Measurements from ENCODE around the gene CEP112.

CEP112 gene

GRCh38 chr17:66234611-66235010 lies 42.7 kb upstream of the CEP112 start:
- Histone ChIP-seq H3K27me3 (ENCODE audit: insufficient read depth, low read length) (no peaks in the 10 kb centered on the region), H3K9ac (ENCODE audit: low read length) (no peak overlapping the region), H4K8ac (ENCODE audit: low read depth, low read length) (no peak overlapping the region), H3K9me3 (ENCODE audit: insufficient read depth, low read depth, low read length) (no peaks in the 10 kb centered on the region), H3K4me1 (ENCODE audit: control insufficient read depth in 1 of 2, insufficient read depth in 2 of 2, low read length in 2 of 2) (no peaks in the 10 kb centered on the region), H2BK5ac (ENCODE audit: low read depth, low read length, poor library complexity) (no peak overlapping the region), H3K23ac (ENCODE audit: low read length) (no peak overlapping the region), H3K36me3 (ENCODE audit: control insufficient read depth in 1 of 2, insufficient read depth in 2 of 2, low read length in 2 of 2) (no peaks in the 10 kb centered on the region), H2BK12ac (ENCODE audit: low read length) (no peak overlapping the region), H4K12ac (ENCODE audit: low read depth, low read length) (no peak overlapping the region), H3K4ac (ENCODE audit: low read depth, low read length) (no peak overlapping the region), H3K14ac (ENCODE audit: low read length) (no peak overlapping the region), H3K4me3 (ENCODE audit: low read depth, low read length) (no peak overlapping the region), H2BK120ac (ENCODE audit: insufficient read depth, low read length, poor library complexity) (no peak overlapping the region), H3K18ac (ENCODE audit: low read length) (no peak overlapping the region), H2AK5ac (ENCODE audit: low read length) (no peak overlapping the region), H4K91ac (ENCODE audit: low read depth, low read length) (no peak overlapping the region), H3K79me2 (ENCODE audit: control insufficient read depth, insufficient read depth, low read length, poor library complexity) (no peaks in the 10 kb centered on the region), H3K27ac (ENCODE audit: low read depth, low read length) (no peak overlapping the region), H3K79me1 (ENCODE audit: low read length) (no peaks in the 10 kb centered on the region), H3K4me2 (ENCODE audit: low read length) (no peak overlapping the region), H2AFZ (ENCODE audit: insufficient read depth, low read length, poor library complexity) (no peak overlapping the region)
- no CpG with 5 or more reads among the region's 3 CpGs for WGBS (ENCODE audit: extremely low coverage, insufficient coverage, insufficient read length)
- no peak for DNase-seq

- H3K9me3 ChIP-seq (ENCODE audit: insufficient read depth, low read depth, low read length): no peaks in the 10 kb centered on the region
- H3K27me3 ChIP-seq (ENCODE audit: insufficient read depth, low read length): no peaks in the 10 kb centered on the region
- no peaks in the 10 kb centered on the region for H3K4me1 ChIP-seq (ENCODE audit: control insufficient read depth in 1 of 2, insufficient read depth in 2 of 2, low read length in 2 of 2)
- no peak overlapping the region for H2BK12ac ChIP-seq (ENCODE audit: low read length)
- H2BK5ac ChIP-seq (ENCODE audit: low read depth, low read length, poor library complexity): no peak overlapping the region
- no peak overlapping the region for H3K4me2 ChIP-seq (ENCODE audit: low read length)
- 100% methylated on average over 1 of the region's 8 CpGs for WGBS (ENCODE audit: extremely low coverage, insufficient coverage, insufficient read length)
- no peaks in the 10 kb centered on the region for H3K79me2 ChIP-seq (ENCODE audit: control insufficient read depth, insufficient read depth, low read length, poor library complexity)
- H4K12ac ChIP-seq (ENCODE audit: low read depth, low read length): no peak overlapping the region
- no peak overlapping the region for H3K27ac ChIP-seq (ENCODE audit: low read depth, low read length)
- no peak overlapping the region for H3K23ac ChIP-seq (ENCODE audit: low read length)
- H3K14ac ChIP-seq (ENCODE audit: low read length): no peak overlapping the region
- no peak overlapping the region for H4K91ac ChIP-seq (ENCODE audit: low read depth, low read length)
- no peak for DNase-seq
- no peak overlapping the region for H3K9ac ChIP-seq (ENCODE audit: low read length)
- H2AFZ ChIP-seq (ENCODE audit: insufficient read depth, low read length, poor library complexity): no peak overlapping the region
- H2AK5ac ChIP-seq (ENCODE audit: low read length): no peak overlapping the region
- H4K8ac ChIP-seq (ENCODE audit: low read depth, low read length): no peak overlapping the region
- H3K18ac ChIP-seq (ENCODE audit: low read length): no peak overlapping the region
- H3K79me1 ChIP-seq (ENCODE audit: low read length): no peaks in the 10 kb centered on the region
- no peak overlapping the region for H3K4ac ChIP-seq (ENCODE audit: low read depth, low read length)
- no peak overlapping the region for H3K4me3 ChIP-seq (ENCODE audit: low read depth, low read length)
- H2BK120ac ChIP-seq (ENCODE audit: insufficient read depth, low read length, poor library complexity): no peak overlapping the region
- no peaks in the 10 kb centered on the region for H3K36me3 ChIP-seq (ENCODE audit: control insufficient read depth in 1 of 2, insufficient read depth in 2 of 2, low read length in 2 of 2)
Observed at GRCh38 chr17:66233023-66233753, 41.3 kb upstream of the CEP112 start.

- Histone ChIP-seq H3K14ac (ENCODE audit: low read length) (no peak overlapping the region), H3K27me3 (ENCODE audit: insufficient read depth, low read length) (no peaks in the 10 kb centered on the region), H3K79me2 (ENCODE audit: control insufficient read depth, insufficient read depth, low read length, poor library complexity) (no peaks in the 10 kb centered on the region), H3K36me3 (ENCODE audit: control insufficient read depth in 1 of 2, insufficient read depth in 2 of 2, low read length in 2 of 2) (no peaks in the 10 kb centered on the region), H3K9me3 (ENCODE audit: insufficient read depth, low read depth, low read length) (no peaks in the 10 kb centered on the region), H3K79me1 (ENCODE audit: low read length) (no peaks in the 10 kb centered on the region), H4K8ac (ENCODE audit: low read depth, low read length) (no peak overlapping the region), H3K4me1 (ENCODE audit: control insufficient read depth in 1 of 2, insufficient read depth in 2 of 2, low read length in 2 of 2) (no peaks in the 10 kb centered on the region), H2AFZ (ENCODE audit: insufficient read depth, low read length, poor library complexity) (no peak overlapping the region), H2BK5ac (ENCODE audit: low read depth, low read length, poor library complexity) (no peak overlapping the region), H2BK12ac (ENCODE audit: low read length) (no peak overlapping the region), H3K27ac (ENCODE audit: low read depth, low read length) (no peak overlapping the region), H3K4me3 (ENCODE audit: low read depth, low read length) (no peak overlapping the region), H3K4me2 (ENCODE audit: low read length) (no peak overlapping the region), H3K18ac (ENCODE audit: low read length) (no peak overlapping the region), H3K4ac (ENCODE audit: low read depth, low read length) (no peak overlapping the region), H3K9ac (ENCODE audit: low read length) (no peak overlapping the region), H2BK120ac (ENCODE audit: insufficient read depth, low read length, poor library complexity) (no peak overlapping the region), H2AK5ac (ENCODE audit: low read length) (no peak overlapping the region), H4K91ac (ENCODE audit: low read depth, low read length) (no peak overlapping the region), H3K23ac (ENCODE audit: low read length) (no peak overlapping the region), H4K12ac (ENCODE audit: low read depth, low read length) (no peak overlapping the region)
- no CpG with 5 or more reads among the region's 4 CpGs for WGBS (ENCODE audit: extremely low coverage, insufficient coverage, insufficient read length)
- no peak for DNase-seq
Observed at GRCh38 chr17:66230922-66231591, 39.1 kb upstream of the CEP112 start.

- H2AK5ac ChIP-seq (ENCODE audit: low read length): no peak overlapping the region
- no peak overlapping the region for H2AFZ ChIP-seq (ENCODE audit: insufficient read depth, low read length, poor library complexity)
- H3K23ac ChIP-seq (ENCODE audit: low read length): no peak overlapping the region
- no peak overlapping the region for H3K9ac ChIP-seq (ENCODE audit: low read length)
- H3K4me3 ChIP-seq (ENCODE audit: low read depth, low read length): no peak overlapping the region
- no peak overlapping the region for H3K18ac ChIP-seq (ENCODE audit: low read length)
- H3K36me3 ChIP-seq (ENCODE audit: control insufficient read depth in 1 of 2, insufficient read depth in 2 of 2, low read length in 2 of 2): no peaks in the 10 kb centered on the region
- no peak overlapping the region for H3K14ac ChIP-seq (ENCODE audit: low read length)
- no peak overlapping the region for H2BK12ac ChIP-seq (ENCODE audit: low read length)
- H2BK5ac ChIP-seq (ENCODE audit: low read depth, low read length, poor library complexity): no peak overlapping the region
- no peak overlapping the region for H4K12ac ChIP-seq (ENCODE audit: low read depth, low read length)
- H3K9me3 ChIP-seq (ENCODE audit: insufficient read depth, low read depth, low read length): no peaks in the 10 kb centered on the region
- no peak overlapping the region for H3K4me2 ChIP-seq (ENCODE audit: low read length)
- no peaks in the 10 kb centered on the region for H3K27me3 ChIP-seq (ENCODE audit: insufficient read depth, low read length)
- WGBS (ENCODE audit: extremely low coverage, insufficient coverage, insufficient read length): 100% methylated on average over 1 of the region's 4 CpGs
- H3K4ac ChIP-seq (ENCODE audit: low read depth, low read length): no peak overlapping the region
- H4K91ac ChIP-seq (ENCODE audit: low read depth, low read length): no peak overlapping the region
- H3K79me2 ChIP-seq (ENCODE audit: control insufficient read depth, insufficient read depth, low read length, poor library complexity): no peaks in the 10 kb centered on the region
- H3K4me1 ChIP-seq (ENCODE audit: control insufficient read depth in 1 of 2, insufficient read depth in 2 of 2, low read length in 2 of 2): no peaks in the 10 kb centered on the region
- H2BK120ac ChIP-seq (ENCODE audit: insufficient read depth, low read length, poor library complexity): no peak overlapping the region
- no peak for DNase-seq
- no peak overlapping the region for H3K27ac ChIP-seq (ENCODE audit: low read depth, low read length)
- H3K79me1 ChIP-seq (ENCODE audit: low read length): no peaks in the 10 kb centered on the region
- no peak overlapping the region for H4K8ac ChIP-seq (ENCODE audit: low read depth, low read length)
Observed at GRCh38 chr17:66229783-66230538, 38.0 kb upstream of the CEP112 start.
